PC-9 (cell line): ENCODE measurements around the gene CTDP1.

ENCODE experiments used
- CTCF ChIP-seq: fragments of 200-600 bp; sonication (generic); conservative IDR thresholded peaks from 2 replicates; pipeline ENCODE4 v1.6.1; 2017; ENCODE audit warnings: mixed run types, antibody characterized with exemption, mild to moderate bottlenecking, moderate library complexity
- EZH2 ChIP-seq: fragments of 200-600 bp; sonication (generic); IDR thresholded peaks from 2 replicates; pipeline ENCODE4 v1.8.0; 2017; ENCODE audit warnings: antibody characterized with exemption, low read depth

DNA sequence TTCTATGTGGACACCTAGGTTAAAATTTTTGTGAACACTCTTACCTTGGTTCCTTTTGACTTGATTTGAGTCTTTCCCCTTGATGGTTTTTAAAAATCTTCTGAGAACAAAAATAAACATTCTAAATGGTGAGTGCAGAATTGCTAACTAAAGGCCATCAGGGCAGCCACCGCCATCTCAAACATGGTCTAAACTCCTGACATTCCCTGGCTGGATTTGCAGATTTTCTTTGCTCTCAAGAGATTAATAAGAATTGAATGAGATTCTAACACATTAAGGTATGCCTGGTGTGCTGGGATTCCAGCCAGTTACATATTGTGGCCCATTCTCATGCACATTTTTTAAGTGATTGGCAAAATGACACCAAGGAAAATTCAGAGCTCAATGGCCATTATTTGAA, 17.2 kb upstream of the CTDP1 start:
- no peak for TF ChIP-seq EZH2
- no peak for TF ChIP-seq CTCF
